ENCODE data around the gene CAMK1D. TPM values are rescaled to one million over a fixed set of nuclear protein-coding genes. Genes with fewer than 3 reads are reported as not detected.

CAMK1D gene
- total and polyA plus RNA-seq, 2 of the 8 experiments (the other 6 are each of a cell fraction or from before 2014, with no cell fraction given), result 3.5 to 10.6 TPM

DNA sequence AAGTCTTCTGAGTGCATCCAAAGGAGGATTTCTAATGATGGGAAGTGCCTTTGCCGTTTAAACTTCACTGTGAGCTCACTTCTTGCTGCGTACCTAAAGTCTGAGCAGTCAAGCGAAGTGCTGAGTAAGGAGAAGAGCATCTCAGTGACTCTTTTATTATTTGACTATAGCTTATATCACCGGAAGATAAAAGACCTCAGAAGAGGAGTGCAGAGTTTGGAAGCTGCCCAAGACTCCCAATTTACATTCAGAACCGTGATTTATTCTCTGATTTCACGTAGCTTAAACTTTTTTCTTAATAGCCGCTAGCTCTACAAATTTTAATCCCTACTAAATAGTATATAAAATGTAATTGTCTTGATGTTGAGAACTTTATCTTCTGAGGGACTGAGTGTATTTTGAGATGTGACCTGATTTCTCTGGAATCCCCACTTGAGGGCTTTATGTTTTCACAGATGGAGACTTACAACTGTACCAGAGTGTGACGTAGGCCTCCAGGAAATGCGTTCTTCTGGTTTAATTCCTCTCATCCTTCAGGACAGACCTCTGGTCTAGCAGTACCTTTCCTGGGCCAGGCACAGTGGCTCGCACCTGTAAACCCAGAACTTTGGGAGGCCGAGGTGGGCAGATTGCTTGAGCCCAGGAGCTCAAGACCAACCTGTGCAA, 51.1 kb downstream of the CAMK1D start:
- no peak for FAIRE-seq
- TF ChIP-seq SP1 (IDR thresholded peaks at IDR 0.05; ENCODE audit: low read depth, low read length) (no peak), GTF2F1 (IDR thresholded peaks at IDR 0.05; ENCODE audit: borderline replicate concordance, low read depth, low read length) (no peak), RFX5 (IDR thresholded peaks at IDR 0.05; ENCODE audit: borderline replicate concordance, low read depth, low read length) (no peak), HDAC6 (IDR thresholded peaks at IDR 0.05; ENCODE audit: low read depth, low read length) (no peak), CEBPB (IDR thresholded peaks at IDR 0.05; ENCODE audit: low read depth, low read length) (no peak), BRCA1 (IDR thresholded peaks at IDR 0.05; ENCODE audit: low read depth, low read length) (no peak), KDM4A (IDR thresholded peaks at IDR 0.05; ENCODE audit: low read depth, low read length, severe bottlenecking) (no peak), POLR2AphosphoS5 (IDR thresholded peaks at IDR 0.05; ENCODE audit: low read depth, low read length) (no peak), SRF (IDR thresholded peaks at IDR 0.05; ENCODE audit: low read depth, low read length) (no peak), NANOG (IDR thresholded peaks at IDR 0.05; ENCODE audit: insufficient read depth, low read depth, low read length, poor library complexity, severe bottlenecking) (no peak), KDM1A (IDR thresholded peaks at IDR 0.05; ENCODE audit: borderline replicate concordance, low read length) (no peak), SP2 (IDR thresholded peaks at IDR 0.05; ENCODE audit: low read length) (no peak), SAP30 (IDR thresholded peaks at IDR 0.05; ENCODE audit: insufficient read depth, insufficient replicate concordance, low read length) (no peak), RBBP5 (IDR thresholded peaks at IDR 0.05; ENCODE audit: borderline replicate concordance, low read depth, low read length) (no peak)

More for the DNA sequence above, 51.1 kb downstream of the CAMK1D start:
- no peaks in the 10 kb centered on the region for H3K27me3 ChIP-seq (replicated peaks in 1 of 4; ENCODE audit: control insufficient read depth in 3 of 4, extremely low read depth in 1 of 4, insufficient read depth in 3 of 4, low read length in 3 of 4)
- no peak overlapping the region for H3K4me2 ChIP-seq (ENCODE audit: insufficient read depth in 1 of 2, low read depth in 2 of 2, low read length in 2 of 2)
- H2BK20ac ChIP-seq (ENCODE audit: low read length), result no peak overlapping the region
- WGBS, 2 experiments (ENCODE audit: extremely low coverage in 1 of 2, insufficient coverage in 1 of 2, insufficient read length in 1 of 2, insufficient replicate concordance in 2 of 2, low coverage in 1 of 2, low lambda C conversion rate in 2 of 2, missing lambda C conversion rate in 1 of 2), result 92% methylated on average over 11 of the region's 11 CpGs; no CpG with 5 or more reads in 1 of the 2 experiments
- no peak overlapping the region for H4K5ac ChIP-seq (ENCODE audit: insufficient read length, low read depth, low read length)
- H3K36me3 ChIP-seq (ENCODE audit: control insufficient read depth in 2 of 4, insufficient read depth in 4 of 4, low read length in 3 of 4), result no peaks in the 10 kb centered on the region
- no peaks in the 10 kb centered on the region for H4K20me1 ChIP-seq (replicated peaks in 1 of 2; ENCODE audit: control insufficient read depth in 1 of 2, insufficient read depth in 2 of 2, low read length in 2 of 2)
- no peak overlapping the region for H4K8ac ChIP-seq (ENCODE audit: extremely low read depth, insufficient read depth, low read length)
- H2BK5ac ChIP-seq (ENCODE audit: low read depth, low read length), result no peak overlapping the region
- H2AFZ ChIP-seq (ENCODE audit: low read length), result no peak overlapping the region
- no peak overlapping the region for H3K23ac ChIP-seq (ENCODE audit: insufficient read length)
- no peaks in the 10 kb centered on the region for H3K9me3 ChIP-seq (ENCODE audit: insufficient read depth in 2 of 2, low read depth in 1 of 2, low read length in 1 of 2)
- no peak overlapping the region for H2AK5ac ChIP-seq (ENCODE audit: low read depth, low read length)
- H3K79me2 ChIP-seq (ENCODE audit: control insufficient read depth in 1 of 2, insufficient read depth in 2 of 2, low read length in 2 of 2), result no peaks in the 10 kb centered on the region
- peaks cover 2 to 10% (median 4%) of the 10 kb centered on the region in 4 experiments; a peak in 5 of 7 replicates for H3K4me1 ChIP-seq (replicated peaks in 1 of 4; ENCODE audit: control insufficient read depth in 3 of 4, insufficient read depth in 4 of 4, low read length in 3 of 4)
- no peak overlapping the region for H3K4me3 ChIP-seq (ENCODE audit: extremely low read depth in 1 of 4, insufficient read depth in 2 of 4, low read depth in 3 of 4, low read length in 4 of 4)
- H2BK12ac ChIP-seq (ENCODE audit: low read depth, low read length), result no peak overlapping the region
- no peak overlapping the region for H3K4ac ChIP-seq (replicated peaks; ENCODE audit: insufficient read length, low read depth, low read length)
- peak in 1 of 2 experiments; percentile 11 for DNase-seq (ENCODE audit: low read depth in 1 of 2, low spot score in 2 of 2)
- H2BK120ac ChIP-seq (replicated peaks; ENCODE audit: low read depth, low read length), result no peak overlapping the region
- H3K9ac ChIP-seq (replicated peaks in 1 of 4; ENCODE audit: extremely low read depth in 1 of 4, low read depth in 3 of 4, low read length in 3 of 4), result no peak overlapping the region
- H3K79me1 ChIP-seq (ENCODE audit: low read depth, low read length), result no peaks in the 10 kb centered on the region
- H4K91ac ChIP-seq (replicated peaks; ENCODE audit: insufficient read length, low read length), result no peak overlapping the region
- no peak overlapping the region for H3K18ac ChIP-seq (ENCODE audit: extremely low read depth, low read length)
- POLR2A ChIA-PET (ENCODE audit: partially characterized antibody), result interaction anchor here (0.8 kb wide), 1 partner anchor 17 kb away, joined by 3 read pairs; no protein-coding TSS in a partner anchor
- no peak overlapping the region for H3K14ac ChIP-seq (ENCODE audit: insufficient read length)
- CTCF ChIA-PET (ENCODE audit: partially characterized antibody), result interaction anchor here (1.2 to 1.6 kb wide), 3 partner anchors 10 to 36 kb away, joined by 3 to 6 read pairs (median 3); no protein-coding TSS in a partner anchor
- H3K27ac ChIP-seq (ENCODE audit: low read depth, low read length), result no peak overlapping the region
- H2BK15ac ChIP-seq (ENCODE audit: low read length), result no peak overlapping the region
- no peaks in the 10 kb centered on the region for H3K23me2 ChIP-seq (ENCODE audit: low read depth, low read length)
- no peak overlapping the region for H3K56ac ChIP-seq (replicated peaks; ENCODE audit: insufficient read length, low read depth, low read length)

All from H1 (cell line).